K562 (cell line): ENCODE data around the gene CRYBB1. TPM values are rescaled to one million over a fixed set of nuclear protein-coding genes. Genes with fewer than 3 reads are reported as not detected.
A peak's percentile ranks its signal among the peaks of the same experiment; 100 is the strongest.

ENCODE experiments used
- BDP1 ChIP-seq: IDR thresholded peaks from 3 replicates; pipeline ENCODE4 v1.6.1; 2011; ENCODE audit not compliant: insufficient read length, insufficient read depth
- BHLHE40 ChIP-seq: IDR thresholded peaks from 2 replicates; pipeline ENCODE4 v1.6.1; 2011; ENCODE audit warnings: low read length, improper control_type of control experiment
- C11orf30 ChIP-seq: fragments of 450-650 bp; IDR thresholded peaks from 2 replicates; pipeline ENCODE4 v1.6.1; 2016; ENCODE audit warnings: low read depth, mild to moderate bottlenecking
- CBFA2T3 ChIP-seq: fragments of 450-650 bp; IDR thresholded peaks from 2 replicates; pipeline ENCODE4 v1.6.1; 2017
- CBX8 ChIP-seq: fragments of 200-600 bp; sonication (generic); IDR thresholded peaks from 2 replicates; pipeline ENCODE4 v1.6.1; 2012; ENCODE audit warnings: borderline replicate concordance, mixed run types, low read depth, mild to moderate bottlenecking, moderate library complexity, mixed read lengths, low read length, control low read depth, inconsistent platforms; ENCODE audit not compliant: poor library complexity, severe bottlenecking; ENCODE audit errors: extremely low read depth
- E2F1 ChIP-seq: sonication (generic); formaldehyde crosslinking; IDR thresholded peaks from 2 replicates; pipeline ENCODE4 v1.8.1; 2023; ENCODE audit warnings: mild to moderate bottlenecking, missing genetic modification reagents, moderate library complexity
- EP300 ChIP-seq: IDR thresholded peaks from 2 replicates; pipeline ENCODE4 v1.6.1; 2012; ENCODE audit warnings: low read length, improper control_type of control experiment
- FOSL1 ChIP-seq: fragments of 200-800 bp; sonication (Bioruptor generic); conservative IDR thresholded peaks from 2 replicates; pipeline ENCODE4 v1.6.1; 2016; ENCODE audit warnings: missing genetic modification characterization, missing compliant biosample characterization
- HDAC1 ChIP-seq, 2 experiments: fragments of 450-650 bp; IDR thresholded peaks; 2 replicates each; pipeline ENCODE4 v1.6.1; 2016 to 2017; ENCODE audit warnings: inconsistent platforms in 1 of 2, mild to moderate bottlenecking in 1 of 2, moderate library complexity in 1 of 2
- IRF9 ChIP-seq: fragments of 450-650 bp; IDR thresholded peaks from 2 replicates; pipeline ENCODE4 v1.6.1; 2016; ENCODE audit warnings: missing biosample characterization, missing genetic modification characterization
- L3MBTL2 ChIP-seq: fragments of 450-650 bp; IDR thresholded peaks from 2 replicates; pipeline ENCODE4 v1.6.1; 2016; ENCODE audit warnings: mild to moderate bottlenecking, moderate library complexity
- MAX ChIP-seq: sonication (generic); formaldehyde crosslinking; IDR thresholded peaks from 2 replicates; pipeline ENCODE4 v1.9.0; 2022; ENCODE audit warnings: mild to moderate bottlenecking, missing genetic modification reagents
- RB1 ChIP-seq: fragments of 450-650 bp; IDR thresholded peaks from 2 replicates; pipeline ENCODE4 v1.6.1; 2017; ENCODE audit warnings: low read depth, mild to moderate bottlenecking
- SMAD4 ChIP-seq: fragments of 250-450 bp; sonication (Bioruptor Pico); conservative IDR thresholded peaks from 2 replicates; pipeline ENCODE4 v1.8.0; 2021; ENCODE audit warnings: inconsistent platforms, mild to moderate bottlenecking, moderate library complexity
- SRSF3 ChIP-seq: fragments of 200-400 bp; formaldehyde crosslinking; IDR thresholded peaks from 2 replicates; pipeline ENCODE4 v1.6.1; 2016; ENCODE audit warnings: mild to moderate bottlenecking, low read length, moderate library complexity; ENCODE audit not compliant: insufficient read depth
- TFAP4 ChIP-seq: sonication (generic); formaldehyde crosslinking; IDR thresholded peaks from 2 replicates; pipeline ENCODE4 v1.8.0; 2022; ENCODE audit warnings: missing genetic modification reagents, mild to moderate bottlenecking, moderate library complexity, borderline replicate concordance
- ZNF184 ChIP-seq: sonication (generic); formaldehyde crosslinking; IDR thresholded peaks from 2 replicates; pipeline ENCODE4 v1.5.0; 2020; ENCODE audit warnings: missing genetic modification reagents
- ZNF24 ChIP-seq: fragments of 450-650 bp; IDR thresholded peaks from 2 replicates; pipeline ENCODE4 v1.6.1; 2016
- ZNF592 ChIP-seq: fragments of 450-650 bp; IDR thresholded peaks from 2 replicates; pipeline ENCODE4 v1.6.1; 2017; ENCODE audit warnings: antibody characterized with exemption, mild to moderate bottlenecking
- ZNF707 ChIP-seq: fragments of 250-450 bp; sonication (Bioruptor Pico); conservative IDR thresholded peaks from 2 replicates; pipeline ENCODE4 v1.8.0; 2022; ENCODE audit warnings: inconsistent platforms, mild to moderate bottlenecking, moderate library complexity
- ZNF77 ChIP-seq: fragments of 250-450 bp; sonication (Bioruptor Pico); IDR thresholded peaks from 2 replicates; pipeline ENCODE4 v1.5.0; 2020
- polyA plus RNA-seq, 8 experiments: library from polyadenylated mRNA; depleted of rRNA in 4 of 8; stranded (reverse) in 5 of 8; unstranded in 3 of 8; fragments of >200 nt; fragmentation: Nextera tagmentation in 2 of 8; fragmentation: Illumina TruSeq in 1 of 8; extraction: Ambion mirVana in 2 of 8; extraction: Trizol in 1 of 8; gene quantifications; 2 replicates each; pipeline versions ENCODE4 v1.2.1 to v1.2.3, GENCODE V29; 2011 to 2014; ENCODE audit warnings: inconsistent platforms in 1 of 8, missing spikeins in 1 of 8
- total RNA-seq, 7 experiments: library from RNA; depleted of rRNA in 6 of 7; stranded (reverse); fragments of >200 nt in 6 of 7; fragmentation: Illumina TruSeq in 2 of 7; extraction: Trizol in 2 of 7; gene quantifications; 2 replicates each; pipeline versions ENCODE4 v1.2.1 to v1.2.3, GENCODE V29; 2011 to 2021; ENCODE audit warnings: low replicate concordance in 1 of 7

The CRYBB1 gene
- total and polyA plus RNA-seq, 9 of the 15 experiments (the other 6 are each of a cell fraction or from before 2014, with no cell fraction given): 0.16 to 0.45 (median 0.33) TPM; not detected in 2

- TF ChIP-seq BDP1 (no peak), IRF9 (tag) (no peak), SRSF3 (no peak), SMAD4 (CRISPR knock-in tag) (peak; percentile 58), L3MBTL2 (peak; percentile 56), TFAP4 (CRISPR knock-in tag) (peak; percentile 70), MAX (CRISPR knock-in tag) (peak; percentile 81), EP300 (peak; percentile 39), ZNF184 (CRISPR knock-in tag) (no peak), BHLHE40 (no peak), C11orf30 (peak; percentile 99), HDAC1 (IDR thresholded peaks at IDR 0.05) (peak in 1 of 2 experiments; percentile 91; a peak in 2 of 4 replicates), CBFA2T3 (peak; percentile 76), ZNF592 (peak; percentile 44; the same call in 1 of the 2 replicates), FOSL1 (tag) (peak; percentile 91), ZNF77 (no peak), CBX8 (no peak), RB1 (peak; percentile 23; the same call in 1 of the 2 replicates), ZNF24 (no peak), E2F1 (CRISPR knock-in tag) (no peak), ZNF707 (CRISPR knock-in tag) (no peak)
Observed at GRCh38 chr22:26658671-26659478, 41.0 kb upstream of the CRYBB1 start (continued).
